HG03469 (cell line): ENCODE data around the gene GRAP.
"Not testable (repeated sequence)": the region's sequence is repeated elsewhere in the genome, so short reads cannot be mapped to it uniquely, and the experiment has no call there.

Experiments used
- ATAC-seq: cut with Tn5 transposase; IDR thresholded peaks from one replicate; pipeline ENCODE4 v1.9.1; 2021; ENCODE audit warnings: mild to moderate bottlenecking, moderate library complexity, moderate number of reproducible peaks; ENCODE audit not compliant: unreplicated experiment

Gene GRAP

DNA sequence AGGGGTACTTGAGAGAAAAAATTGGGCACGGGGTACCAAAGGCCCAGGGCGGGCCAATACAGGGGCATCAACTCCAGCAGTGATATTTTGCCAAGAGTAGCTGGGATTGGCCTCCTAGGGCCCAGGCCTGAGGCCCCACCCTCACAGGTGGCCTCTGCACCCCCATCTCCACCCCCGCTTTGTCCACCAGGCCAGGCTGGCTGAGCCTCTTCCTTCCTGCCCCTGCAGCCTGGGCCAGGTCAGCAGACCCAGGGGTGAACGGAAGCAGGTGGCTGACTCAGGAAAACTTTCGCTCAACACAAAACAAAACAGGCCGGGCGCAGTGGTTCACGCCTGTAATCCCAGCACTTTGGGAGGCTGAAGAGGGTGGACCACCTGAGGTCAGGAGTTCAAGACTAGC lies 3.7 kb downstream of the GRAP start:
- ATAC-seq, result not testable (repeated sequence)

DNA sequence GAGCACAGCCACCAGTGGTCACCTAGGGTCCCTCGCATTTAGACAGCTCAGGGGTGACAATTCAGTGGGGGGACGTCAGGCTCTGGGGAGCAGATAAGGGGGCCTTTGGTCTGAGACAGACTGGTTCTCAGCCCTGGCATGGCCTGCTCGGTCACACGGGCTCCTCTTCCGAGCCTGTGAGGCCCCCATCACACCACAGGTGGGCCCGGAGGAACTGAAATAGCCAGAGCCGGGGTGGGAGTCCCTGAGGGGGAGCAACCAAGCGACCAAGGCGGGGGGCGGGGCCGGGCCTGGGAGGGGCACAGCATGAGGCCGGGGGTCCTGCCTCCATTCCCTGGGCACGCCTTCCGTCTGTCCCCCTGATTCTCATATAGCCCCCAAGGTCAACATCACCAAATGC lies 4.4 kb downstream of the GRAP start:
- ATAC-seq, result not testable (repeated sequence)

DNA sequence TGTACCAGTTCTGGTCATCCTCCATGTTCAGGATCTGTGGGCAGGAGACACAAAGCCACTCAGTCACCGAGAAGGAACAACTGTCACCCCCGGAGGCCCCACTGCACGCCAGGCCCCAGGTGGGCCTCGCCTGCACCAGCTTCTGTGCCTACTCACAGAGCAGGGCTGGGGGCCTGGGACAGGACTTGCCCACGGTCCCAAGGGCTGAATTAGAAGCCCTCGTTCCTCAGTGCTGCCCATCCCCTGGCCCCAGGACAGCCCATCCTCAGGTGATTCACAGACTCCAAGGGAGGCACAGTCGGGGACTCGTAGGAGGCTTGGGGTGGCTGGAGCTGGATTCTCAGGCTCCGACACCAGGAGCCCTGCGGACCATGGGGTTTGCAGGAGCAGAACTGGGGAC lies 4.9 kb downstream of the GRAP start:
- not testable (repeated sequence) for ATAC-seq

DNA sequence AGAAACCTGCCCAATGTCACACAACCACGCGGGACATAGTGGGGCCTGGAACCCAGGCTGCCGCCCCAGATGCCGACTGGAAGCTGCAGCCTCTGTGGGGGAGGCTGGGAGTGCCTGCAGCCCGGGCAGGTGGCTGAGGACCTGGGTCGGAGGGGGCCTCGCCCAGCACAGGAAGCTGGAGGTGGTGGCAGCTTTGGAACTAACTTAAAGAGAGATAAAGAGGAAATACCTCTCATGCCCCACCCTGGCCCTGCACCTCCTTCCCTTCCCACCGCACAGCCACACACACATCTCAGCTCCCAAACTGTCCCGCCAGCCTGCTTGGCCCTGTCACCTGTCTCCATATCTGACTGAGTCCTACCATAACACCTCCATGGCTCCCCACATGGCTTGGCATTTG lies 6.4 kb downstream of the GRAP start:
- ATAC-seq, result not testable (repeated sequence)

DNA sequence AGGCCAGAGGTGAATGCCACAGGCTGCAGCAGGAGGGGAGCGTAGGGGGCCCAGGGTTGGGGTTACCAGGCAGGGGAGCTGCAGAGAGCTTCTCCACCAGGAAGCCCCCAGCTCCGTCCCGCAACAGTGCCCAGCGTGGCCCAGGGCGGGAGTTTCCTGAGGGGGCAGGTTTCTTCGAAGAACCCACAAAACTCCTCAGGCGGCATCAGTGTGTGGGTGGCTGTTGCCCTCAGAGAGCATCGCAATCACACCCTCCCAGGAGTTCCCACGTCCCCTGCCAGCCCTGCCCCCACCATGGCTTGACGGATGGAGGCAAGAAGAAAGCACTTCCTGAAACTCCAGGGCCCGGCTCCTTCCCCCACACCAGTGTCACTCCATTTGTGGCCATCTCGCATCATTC lies 8.0 kb downstream of the GRAP start:
- ATAC-seq, result not testable (repeated sequence)

DNA sequence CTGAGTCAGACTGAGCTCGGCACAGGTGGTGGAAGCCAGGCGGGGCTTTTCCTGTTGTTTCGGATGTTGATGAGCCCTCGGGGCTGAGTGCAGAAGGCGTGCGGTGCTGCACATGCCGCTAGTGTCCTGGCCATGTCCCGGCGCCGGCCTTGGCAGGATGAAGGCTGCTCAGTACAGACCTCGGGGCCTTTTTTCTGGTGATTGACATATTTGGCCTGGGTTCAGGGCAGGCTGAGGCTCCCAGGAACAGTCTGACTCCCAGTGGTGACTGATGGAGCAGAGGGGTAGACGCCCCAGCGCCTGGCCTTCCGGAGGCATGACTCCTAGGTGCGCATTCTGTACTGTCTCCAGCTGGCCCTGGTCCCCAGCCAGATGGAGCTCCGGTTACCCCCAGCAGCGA lies 8.8 kb downstream of the GRAP start:
- ATAC-seq, result not testable (repeated sequence)

DNA sequence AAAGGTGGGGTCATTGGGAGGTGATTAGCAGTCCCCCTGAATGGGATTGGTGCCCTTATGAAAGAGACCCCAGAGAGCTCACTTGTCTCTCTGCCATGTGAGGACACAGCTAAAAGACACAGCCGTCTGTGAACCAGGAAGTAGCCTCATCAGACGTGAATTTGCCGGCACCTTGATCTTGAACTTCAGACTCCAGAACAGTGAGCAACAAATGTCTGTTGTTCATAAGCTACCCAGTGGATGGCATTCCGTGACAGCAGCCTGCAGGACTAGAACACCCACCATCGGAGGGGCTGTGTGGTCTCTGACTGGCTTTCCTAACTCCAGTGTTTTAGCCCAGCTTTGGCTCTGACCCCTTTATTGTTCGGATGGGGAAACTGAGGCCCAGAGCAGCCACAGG lies 9.2 kb downstream of the GRAP start:
- not testable (repeated sequence) for ATAC-seq

DNA sequence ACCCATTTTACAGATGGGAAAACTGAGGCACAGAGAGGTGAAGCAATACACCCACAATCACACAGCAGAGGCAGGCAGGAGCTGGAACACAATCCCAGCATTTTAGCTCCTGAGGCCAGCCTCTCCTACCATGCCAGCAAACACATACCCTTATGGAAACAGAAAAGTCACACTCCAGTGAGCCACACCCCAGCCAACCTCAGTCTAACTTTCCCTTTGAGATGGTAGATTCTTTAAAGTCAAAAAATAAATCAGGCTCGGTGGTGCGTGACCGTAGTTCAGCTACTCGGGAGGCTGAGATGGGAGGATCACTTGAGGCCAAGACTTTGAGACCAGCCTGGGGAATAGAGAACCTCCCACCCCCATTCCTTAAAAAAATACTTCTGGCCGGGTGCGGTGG lies 10.6 kb downstream of the GRAP start:
- not testable (repeated sequence) for ATAC-seq

DNA sequence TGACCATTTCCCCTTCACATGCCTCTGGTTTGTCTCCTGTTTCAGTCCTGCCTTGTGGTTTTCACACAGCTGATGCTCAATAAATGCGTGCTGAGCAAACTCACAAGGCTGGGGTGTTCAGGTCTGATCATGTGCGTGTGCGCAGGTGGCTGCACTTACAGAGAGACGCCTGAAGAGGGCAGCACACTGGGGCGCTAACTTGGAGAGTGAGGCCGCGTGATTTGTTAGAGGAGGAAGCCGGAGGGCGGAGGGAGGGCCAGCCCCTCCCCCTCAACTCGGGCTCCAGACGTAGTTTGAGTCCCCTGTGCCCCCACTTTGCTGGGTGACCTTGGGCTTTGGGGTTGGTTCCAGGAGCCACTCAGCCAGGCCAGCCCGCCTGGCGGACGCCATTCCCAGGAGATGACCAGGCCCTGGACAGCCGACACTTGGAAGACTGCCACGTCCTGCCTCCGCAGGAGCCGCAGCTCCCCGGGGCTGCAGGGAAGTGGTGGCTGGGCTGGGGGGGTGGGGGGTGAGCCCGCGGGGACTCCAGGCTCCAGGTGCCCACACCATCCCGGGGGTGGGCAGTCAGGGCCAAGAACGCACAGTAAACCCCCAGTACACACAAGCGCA lies 14.3 kb downstream of the GRAP start:
- peak; percentile 40 for ATAC-seq

DNA sequence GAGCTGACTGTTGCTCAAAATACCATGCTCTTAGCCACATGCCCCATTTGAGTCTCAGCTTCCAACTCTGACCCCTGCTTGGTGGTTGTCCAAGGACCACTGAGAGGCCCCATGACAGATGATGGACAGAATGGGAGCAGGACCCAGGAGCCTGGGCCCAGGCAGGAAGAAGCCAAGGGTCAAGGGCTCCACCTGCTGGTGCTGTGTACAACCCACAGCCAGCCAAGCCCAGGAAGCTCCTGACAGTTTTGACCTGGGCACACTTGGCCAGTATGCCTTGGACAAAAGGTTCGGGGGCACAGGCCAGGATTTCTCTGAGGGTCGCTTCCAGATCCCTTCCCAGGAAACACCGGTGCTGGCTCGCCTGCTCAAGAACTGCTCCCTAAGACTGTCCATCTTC lies 15.0 kb downstream of the GRAP start:
- ATAC-seq, result not testable (repeated sequence)

DNA sequence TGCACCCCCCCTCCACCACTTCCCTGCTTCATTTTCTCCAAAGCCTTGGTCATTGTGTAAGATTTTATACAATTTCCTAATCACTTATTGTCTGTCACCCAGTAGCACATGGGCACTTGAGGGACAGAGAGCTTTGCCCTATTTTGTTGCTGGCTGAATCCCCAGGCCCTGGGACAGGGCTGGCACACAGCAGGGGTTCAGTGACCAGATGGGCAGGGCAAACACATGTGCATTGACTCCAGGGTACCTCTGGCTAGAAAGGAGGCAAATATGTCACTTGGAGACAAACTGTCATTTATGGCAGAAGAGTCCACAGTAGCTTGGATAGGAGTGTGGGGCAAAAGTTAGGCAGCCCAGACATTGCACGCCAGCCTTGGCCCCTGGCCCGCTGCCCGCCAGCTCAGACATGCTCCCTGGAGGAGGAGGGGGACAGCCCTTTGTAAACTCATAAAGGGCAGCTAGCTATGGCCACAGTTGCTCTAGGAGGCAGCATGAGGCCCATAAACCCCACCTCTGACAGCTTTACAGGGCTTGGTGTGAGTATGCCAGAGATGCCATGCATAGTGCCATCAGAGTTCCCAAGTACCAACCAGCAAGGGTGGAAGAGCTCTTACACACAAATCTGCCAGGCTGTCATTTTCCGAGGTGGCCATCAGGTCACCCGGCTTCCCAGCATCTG lies 15.8 kb downstream of the GRAP start:
- ATAC-seq, result not testable (repeated sequence)

DNA sequence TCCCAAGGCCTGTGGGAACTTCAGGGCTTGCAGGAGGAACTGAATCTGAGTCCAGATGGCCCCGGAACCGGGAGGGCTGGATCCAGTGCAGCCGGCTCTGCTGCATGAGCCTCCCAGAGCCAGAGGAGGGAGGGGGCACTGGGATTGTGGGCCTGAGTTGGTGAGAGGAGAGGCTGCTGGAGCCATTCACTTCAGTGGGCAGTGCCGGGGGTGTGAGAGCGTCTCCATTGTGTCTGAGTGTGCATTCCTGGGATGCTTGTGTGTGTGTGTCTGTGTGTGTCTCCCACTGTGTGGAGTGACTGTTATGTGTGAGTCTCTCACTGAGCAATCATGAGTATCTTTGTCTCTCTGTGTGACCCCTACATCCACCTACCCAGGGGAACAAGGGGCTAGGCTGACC lies 17.0 kb downstream of the GRAP start:
- ATAC-seq, result not testable (repeated sequence)

DNA sequence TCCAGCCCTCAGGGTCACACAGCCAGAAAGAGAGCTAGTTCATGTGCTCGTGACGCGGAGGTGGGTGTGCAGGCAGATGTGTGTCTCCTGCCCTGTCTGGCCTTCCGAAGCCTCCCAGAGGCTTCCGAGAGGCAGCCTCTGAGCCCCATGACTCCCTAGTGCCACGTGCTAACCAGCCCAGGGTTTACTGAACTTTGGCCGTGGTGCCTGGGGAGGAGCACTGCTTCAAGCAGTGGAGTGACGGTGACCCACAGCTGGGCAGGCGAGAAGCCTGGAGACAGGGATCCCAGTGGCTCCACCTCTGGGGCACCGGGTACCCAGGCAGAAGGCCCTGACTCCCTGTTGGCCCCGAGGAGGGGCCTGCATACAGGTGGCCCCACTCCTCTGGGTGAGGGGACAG lies 18.1 kb downstream of the GRAP start:
- not testable (repeated sequence) for ATAC-seq

DNA sequence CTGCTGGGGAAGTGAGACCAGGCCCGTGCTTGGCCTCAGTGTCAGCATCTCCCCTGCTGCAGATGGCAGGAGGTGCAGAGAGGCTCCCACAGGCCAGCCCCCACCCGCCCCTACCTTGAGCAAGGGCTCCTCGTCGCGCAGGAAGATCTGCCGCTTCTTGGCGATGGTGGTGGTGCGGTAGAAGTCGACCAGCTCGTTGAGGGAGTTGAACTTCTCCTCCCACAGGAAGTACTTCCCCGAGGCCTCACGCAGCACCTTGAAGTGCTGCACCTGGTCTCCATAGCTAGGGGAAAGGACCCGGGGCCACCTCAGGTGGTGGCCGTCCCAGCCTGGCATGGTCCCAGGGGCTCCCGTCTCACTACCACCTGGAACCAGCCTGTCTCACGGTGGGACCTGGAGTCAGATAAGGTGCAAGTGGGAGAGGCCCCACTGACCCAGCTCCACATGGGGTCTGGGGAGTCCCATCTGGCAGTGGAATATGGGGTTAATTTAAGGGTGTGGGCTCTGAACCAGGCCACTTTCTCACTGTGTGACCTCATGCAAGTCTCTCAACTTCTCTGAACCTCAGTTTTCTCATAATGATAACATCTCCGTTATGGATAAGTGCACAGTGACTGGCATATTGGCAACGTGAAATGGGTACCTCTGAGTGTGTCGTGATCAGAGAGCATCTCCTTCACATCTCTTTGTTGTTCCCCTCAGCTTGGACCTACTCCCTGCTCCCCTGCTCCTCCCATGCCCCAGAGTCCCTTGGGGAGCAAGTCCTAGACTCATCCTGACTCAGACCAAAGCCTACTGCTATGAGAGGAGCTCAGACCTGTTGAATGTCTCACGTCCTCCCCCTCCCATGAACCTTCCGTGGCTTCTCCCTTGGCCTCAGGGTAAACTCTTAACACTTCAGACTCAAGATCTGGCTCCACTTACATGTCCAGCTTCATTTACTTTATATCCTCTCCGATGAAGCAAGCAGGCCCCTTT lies 22.4 kb downstream of the GRAP start:
- no peak for ATAC-seq

DNA sequence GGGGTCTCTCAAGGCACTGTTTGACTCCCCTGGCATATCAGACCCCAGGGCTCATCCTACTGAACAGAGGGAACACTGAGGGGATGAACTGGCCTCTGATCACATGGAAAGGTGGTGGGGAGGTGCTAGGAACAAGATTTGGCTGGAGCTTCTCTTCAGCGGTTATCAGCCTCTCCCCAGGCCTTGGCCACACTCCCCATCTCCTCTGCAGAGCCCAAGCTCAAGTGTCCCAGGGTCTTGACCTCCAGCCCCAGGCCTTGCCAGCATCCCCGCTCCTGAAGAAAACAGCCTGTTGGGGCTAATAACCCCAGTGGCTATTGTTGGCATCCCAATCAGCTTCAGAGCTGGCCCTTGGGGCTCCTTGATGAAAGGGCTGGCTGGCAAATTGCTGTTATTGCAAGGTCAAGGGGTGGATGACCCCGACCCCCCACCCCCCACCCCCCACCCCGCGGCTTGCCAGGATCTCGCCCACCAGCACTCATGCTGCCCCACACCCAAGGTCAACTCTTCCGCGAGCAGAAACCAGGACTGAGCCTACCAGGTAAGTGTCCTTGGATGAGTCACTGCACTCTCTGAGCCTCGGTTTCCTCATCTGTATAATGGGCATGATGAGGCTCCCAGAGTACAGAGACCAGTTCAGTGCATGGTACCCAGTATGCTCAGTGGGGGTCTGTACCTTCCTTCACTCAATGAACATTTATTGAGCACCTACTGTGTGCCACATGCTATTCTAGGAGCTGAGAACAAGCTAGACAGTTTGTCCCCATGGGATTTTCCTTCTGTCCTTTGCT lies 23.4 kb downstream of the GRAP start:
- ATAC-seq, result no peak

DNA sequence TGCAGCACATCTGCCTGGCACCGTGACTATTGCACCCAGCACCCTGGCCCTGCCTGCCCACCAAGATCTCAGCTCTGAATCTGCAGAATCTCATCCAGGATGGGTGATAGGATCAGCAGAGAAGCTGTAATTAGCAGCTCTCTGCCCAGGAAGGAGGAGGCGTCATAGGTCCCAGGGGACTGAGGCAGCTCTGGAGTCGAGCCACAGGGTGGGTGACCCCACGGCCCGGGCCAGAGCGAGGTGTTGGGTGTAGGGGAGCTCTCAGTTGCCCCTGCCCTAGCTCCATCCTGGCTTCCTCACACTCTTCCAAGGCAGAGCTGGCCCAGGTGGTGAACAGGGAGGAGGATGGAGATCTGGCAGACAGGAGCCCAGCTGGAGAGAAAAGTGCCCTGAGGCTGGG lies 24.0 kb downstream of the GRAP start:
- no peak for ATAC-seq

DNA sequence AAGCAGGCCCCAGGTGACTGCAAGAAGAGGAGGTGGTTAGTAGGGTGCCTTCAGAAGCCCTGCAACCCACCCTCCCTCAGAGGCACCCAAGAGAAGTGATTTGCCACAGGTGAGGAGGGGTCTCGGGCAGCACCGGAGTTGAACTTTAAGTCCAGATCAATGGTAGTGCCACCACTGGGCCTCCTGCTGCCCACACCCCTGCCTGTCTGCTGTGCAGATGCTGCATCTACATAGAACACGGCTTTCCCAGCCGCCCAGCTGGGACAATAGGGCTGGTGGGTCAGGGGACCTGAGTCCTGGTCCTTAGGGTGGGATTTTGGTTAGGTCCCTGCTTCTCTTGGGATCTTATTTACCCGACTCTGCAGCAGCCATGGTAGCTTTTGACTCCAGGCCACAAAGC lies 24.6 kb downstream of the GRAP start:
- ATAC-seq, result no peak

DNA sequence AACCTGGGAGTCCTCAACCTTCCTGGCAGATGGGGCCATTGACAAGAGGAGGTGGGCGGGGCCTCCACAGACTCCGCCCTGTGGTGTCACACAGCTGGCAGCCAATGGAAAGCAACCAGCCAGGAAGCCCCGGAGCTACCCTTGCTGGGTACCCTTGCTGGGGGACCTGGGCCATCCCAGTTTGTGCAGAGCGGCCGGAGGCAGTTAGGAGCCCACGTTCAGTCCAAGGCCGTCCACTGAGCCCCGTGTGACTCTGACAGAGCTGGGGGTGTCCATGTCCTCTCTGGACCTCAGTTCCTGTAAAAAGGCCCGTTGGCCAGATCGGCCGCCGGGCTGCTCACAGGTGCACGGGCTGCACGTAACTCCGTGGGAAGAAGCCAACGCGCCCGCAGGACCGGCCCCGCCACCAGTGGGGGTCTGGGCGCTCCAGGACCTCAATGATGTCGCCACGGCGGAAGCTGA lies 25.1 kb downstream of the GRAP start:
- no peak for ATAC-seq

DNA sequence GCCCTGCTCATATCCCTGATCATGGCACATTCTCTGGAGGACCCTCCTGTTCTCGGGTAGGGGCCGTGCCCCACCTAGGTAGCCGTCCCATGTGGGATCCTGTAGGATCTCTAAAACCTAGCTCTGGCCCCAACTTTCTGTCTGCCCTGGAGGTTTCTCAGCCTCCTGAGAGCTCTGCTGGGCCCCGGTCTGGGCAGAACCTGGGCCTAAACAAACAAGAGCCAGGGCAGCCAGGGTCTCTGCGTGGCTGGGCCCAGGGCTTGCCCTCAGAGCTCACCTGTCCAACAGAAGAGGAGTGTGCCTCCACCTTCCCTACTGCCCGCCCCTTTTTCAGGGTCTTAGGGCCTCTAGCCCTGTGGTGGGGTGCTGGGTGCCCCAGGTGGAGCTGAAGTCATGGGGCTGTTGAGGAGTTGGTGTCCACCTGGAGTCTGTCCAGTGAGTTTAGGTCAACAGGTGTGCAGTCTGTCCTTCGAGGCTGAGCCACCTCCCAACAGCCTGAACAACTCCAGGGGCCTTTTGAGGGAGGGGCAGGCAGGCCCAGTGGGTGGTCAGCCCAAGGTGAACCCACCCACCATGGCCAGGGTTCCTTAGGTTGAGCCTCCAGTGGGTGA lies 25.6 kb downstream of the GRAP start:
- ATAC-seq, result not testable (repeated sequence)

DNA sequence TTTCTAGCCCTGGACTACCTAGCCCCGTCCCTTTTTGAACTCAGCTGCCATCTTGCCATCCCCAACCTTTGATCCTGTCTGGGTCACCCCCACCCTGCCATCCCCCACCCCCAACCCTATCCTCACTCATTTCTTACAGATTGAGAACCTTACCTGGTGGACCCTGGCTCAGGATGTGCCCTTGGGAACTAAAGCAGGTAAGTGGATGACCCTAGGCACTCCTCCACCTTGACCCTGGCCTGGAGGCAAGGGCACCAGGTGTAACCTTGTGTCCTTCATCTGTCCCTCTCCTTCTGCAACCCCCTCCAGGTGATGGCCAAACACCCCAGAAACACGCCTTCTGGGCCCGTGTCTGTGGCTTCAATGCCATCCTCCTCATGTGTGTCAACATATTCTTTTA lies 26.7 kb downstream of the GRAP start:
- ATAC-seq, result no peak
